ENCODE data around the gene MEG3. TPM values are rescaled to one million over a fixed set of nuclear protein-coding genes. Genes with fewer than 3 reads are reported as not detected.

Gene MEG3
- total and polyA plus RNA-seq, 2 of the 4 experiments (the other 2 are of a cell fraction) = 31.5 to 556 TPM

DNA sequence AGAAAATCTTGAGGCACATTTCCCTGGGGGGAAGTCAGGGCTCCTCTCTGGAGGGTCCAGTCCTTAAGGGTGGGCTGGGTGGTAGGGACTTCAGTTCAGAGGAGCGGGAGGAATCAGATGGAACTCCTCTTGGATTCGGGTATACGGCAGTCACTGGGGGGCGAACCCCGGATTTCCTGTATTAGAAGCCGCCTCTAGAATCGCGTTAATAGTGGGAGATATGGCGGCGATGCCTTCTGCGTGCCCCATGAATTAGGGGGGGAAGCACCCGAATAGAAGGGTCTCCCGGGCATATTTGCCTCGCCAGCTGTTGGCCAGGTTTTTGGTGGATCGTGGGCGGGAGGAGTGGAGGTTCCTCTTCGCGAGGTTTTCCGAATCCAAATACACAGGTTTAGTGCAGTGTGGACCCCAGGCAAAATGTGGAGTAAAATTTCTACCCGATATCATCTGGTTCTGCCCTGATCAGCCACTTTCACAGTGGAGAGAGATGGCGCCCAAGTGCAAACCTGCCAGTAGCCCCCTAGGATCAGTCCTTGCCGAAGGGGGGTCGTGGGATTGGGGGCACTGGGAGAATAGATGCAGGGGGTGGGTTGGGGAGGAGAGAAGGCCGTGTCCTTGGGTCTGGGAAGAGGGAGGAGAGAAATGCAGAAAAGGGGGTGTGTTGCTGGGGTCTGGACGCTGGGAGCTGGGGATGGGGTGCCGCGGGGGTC, 628 bp downstream of the MEG3 start:
- H3K4me1 ChIP-seq (ENCODE audit: control insufficient read depth, insufficient read depth, low read length) = peaks cover 6% of the 10 kb centered on the region; the same call in 1 of the 2 replicates
- peak overlapping the region; percentile 90 for H3K9ac ChIP-seq (ENCODE audit: low read depth, low read length)
- H2AFZ ChIP-seq (replicated peaks; ENCODE audit: low read length, poor library complexity) = peak overlapping the region; percentile 59
- no peaks in the 10 kb centered on the region; the same call in 1 of the 2 replicates for H3K27me3 ChIP-seq (ENCODE audit: control insufficient read depth, insufficient read depth, low read length)
- no peak for TF ChIP-seq RAD21 (IDR thresholded peaks at IDR 0.05; ENCODE audit: low read length)
- peak; percentile 47; the same call in 1 of the 2 replicates for TF ChIP-seq POLR2A (IDR thresholded peaks at IDR 0.05; ENCODE audit: low read depth, low read length)
- H2BK120ac ChIP-seq (ENCODE audit: low read depth, low read length) = no peak overlapping the region
- H3K36me3 ChIP-seq (ENCODE audit: control insufficient read depth, insufficient read depth, low read length) = peaks cover 26% of the 10 kb centered on the region
- ChIA-PET CTCF (interaction anchor here (0.6 kb wide), 1 partner anchor 231 kb away, joined by 4 read pairs; no protein-coding TSS in a partner anchor), POLR2A (ENCODE audit: unreplicated experiment) (interaction anchor here (0.6 to 1.0 kb wide), 2 partner anchors 11 to 16 kb away, joined by 3 read pairs; no protein-coding TSS in a partner anchor)
- H3K4me3 ChIP-seq (ENCODE audit: insufficient read depth, low read depth, low read length) = peak overlapping the region; percentile 81
- intact Hi-C loops (cut with micrococcal nuclease) = loop anchor here (1.0 to 10.0 kb wide), 3 partner anchors 132 to 409 kb away; no protein-coding TSS in a partner anchor
- no peak overlapping the region for H2BK20ac ChIP-seq (ENCODE audit: low read depth, low read length)
- in situ Hi-C loops (cut with MboI; ENCODE audit: low sequenced_read_pairs) = loop anchor here (5.0 kb wide), 1 partner anchor 164 kb away; no protein-coding TSS in a partner anchor
- H3K4ac ChIP-seq (ENCODE audit: low read depth, low read length) = peak overlapping the region; percentile 91
- DNase-seq = no peak
- peak overlapping the region; percentile 4 for H4K5ac ChIP-seq (ENCODE audit: low read depth, low read length)
- no TSS peak for BruUV-seq (replicated peaks)
- H3K9me3 ChIP-seq (ENCODE audit: control insufficient read depth, insufficient read depth, low read length) = no peaks in the 10 kb centered on the region
- H3K27ac ChIP-seq (ENCODE audit: insufficient read depth, low read length) = peak overlapping the region; percentile 88
- dilution Hi-C loops (cut with HindIII; ENCODE audit: low sequenced_read_pairs, unreplicated experiment) = no loop called here
- peak overlapping the region; percentile 96 for H3K23ac ChIP-seq (ENCODE audit: low read depth, low read length)
- peak overlapping the region; percentile 43 for H3K4me2 ChIP-seq (ENCODE audit: low read depth, low read length)
- peak overlapping the region; percentile 76 for H3K18ac ChIP-seq (ENCODE audit: low read depth, low read length)
- H3K9me1 ChIP-seq (ENCODE audit: insufficient read depth, low read length) = no peaks in the 10 kb centered on the region
- peak overlapping the region; percentile 72 for H2BK5ac ChIP-seq (ENCODE audit: low read depth, low read length, poor library complexity, severe bottlenecking)
- H3K79me1 ChIP-seq (ENCODE audit: low read depth in 1 of 2, low read length in 2 of 2) = peaks cover 0 to 37% of the 10 kb centered on the region in 2 experiments; a peak in 2 of 4 replicates
- peak overlapping the region; percentile 87 for H3K56ac ChIP-seq (ENCODE audit: extremely low read depth, insufficient read depth, low read length)
- no peak overlapping the region; the same call in 1 of the 2 replicates for H2AK5ac ChIP-seq (ENCODE audit: low read depth, low read length)
- peak overlapping the region; percentile 95 for H3K14ac ChIP-seq (replicated peaks; ENCODE audit: low read depth, low read length)
- H4K8ac ChIP-seq (ENCODE audit: low read depth in 2 of 2, low read length in 2 of 2) = peak overlapping the region; percentile 12 to 80; a peak in 2 of 4 replicates
- peaks cover 45% of the 10 kb centered on the region for H4K20me1 ChIP-seq (ENCODE audit: insufficient read depth, low read length)
- 43% methylated on average over 9 of the region's 27 CpGs; no CpG with 5 or more reads in 1 of the 2 experiments for WGBS, 2 experiments (ENCODE audit: extremely low coverage in 2 of 2, insufficient read length in 1 of 2)
- H2BK15ac ChIP-seq (ENCODE audit: low read depth, low read length) = no peak overlapping the region
- peak overlapping the region; percentile 94 for H2AK9ac ChIP-seq (replicated peaks; ENCODE audit: low read depth, low read length, poor library complexity)
- H4K91ac ChIP-seq (ENCODE audit: insufficient read depth, low read depth, low read length) = peak overlapping the region; percentile 78
- ATAC-seq (ENCODE audit: low read depth) = no peak
